ENCODE results near the gene TRIM56. TPM values are rescaled to one million over a fixed set of nuclear protein-coding genes. Genes with fewer than 3 reads are reported as not detected.

The TRIM56 gene
- total RNA-seq, 1 donor from 2014 or later, result 9.4 TPM

DNA sequence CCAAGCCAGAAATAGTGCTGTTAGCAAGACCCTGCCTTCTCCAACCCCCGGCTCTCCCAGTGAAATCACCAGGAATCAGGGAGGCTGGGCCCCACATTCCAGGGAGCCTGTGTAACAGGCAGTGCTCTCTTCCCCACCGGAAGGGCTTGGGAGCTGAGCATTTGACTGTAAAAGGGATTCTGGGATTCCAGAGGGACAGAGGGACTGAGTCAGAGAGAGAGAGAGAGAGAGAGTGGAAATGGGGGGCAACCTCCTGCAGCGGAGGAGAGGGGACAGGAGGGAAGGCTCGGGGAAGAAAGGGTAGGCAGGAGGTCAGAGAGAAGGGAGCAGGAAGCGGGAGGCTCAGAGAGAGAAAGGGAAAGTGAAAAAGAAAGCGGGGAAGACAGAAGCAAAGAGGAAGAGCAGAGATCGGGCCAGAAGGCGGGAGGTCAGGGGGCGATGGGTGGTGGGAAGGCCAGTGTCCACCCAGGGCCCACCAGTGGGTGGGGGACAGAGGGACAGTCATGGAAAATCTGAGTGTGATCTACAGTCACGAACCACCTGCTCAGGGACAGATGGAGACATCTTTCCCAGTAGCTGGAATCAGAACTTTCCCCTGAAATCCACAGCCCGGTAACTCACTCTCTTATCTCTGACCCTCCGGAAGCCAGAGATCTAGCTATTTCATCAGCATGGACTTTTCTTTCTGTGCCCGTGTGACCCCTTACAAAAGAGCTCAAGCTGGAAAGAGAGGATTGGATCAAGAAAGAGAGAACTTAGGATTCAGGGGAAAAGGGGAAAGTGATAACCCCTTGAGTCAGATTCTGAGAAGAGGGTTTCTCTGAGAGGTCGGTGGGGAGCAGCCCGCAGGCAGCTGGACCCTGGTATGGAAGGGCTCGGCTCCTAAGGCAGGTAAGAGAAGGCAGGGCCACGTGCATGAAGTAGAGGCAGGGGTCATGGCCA, 37.0 kb downstream of the TRIM56 start:
- H3K4me3 ChIP-seq (ENCODE audit: low read depth, low read length), result peak overlapping the region; percentile 32
- DNase-seq (ENCODE audit: low read depth), result peak; percentile 88
- TF ChIP-seq, protein P1, sequence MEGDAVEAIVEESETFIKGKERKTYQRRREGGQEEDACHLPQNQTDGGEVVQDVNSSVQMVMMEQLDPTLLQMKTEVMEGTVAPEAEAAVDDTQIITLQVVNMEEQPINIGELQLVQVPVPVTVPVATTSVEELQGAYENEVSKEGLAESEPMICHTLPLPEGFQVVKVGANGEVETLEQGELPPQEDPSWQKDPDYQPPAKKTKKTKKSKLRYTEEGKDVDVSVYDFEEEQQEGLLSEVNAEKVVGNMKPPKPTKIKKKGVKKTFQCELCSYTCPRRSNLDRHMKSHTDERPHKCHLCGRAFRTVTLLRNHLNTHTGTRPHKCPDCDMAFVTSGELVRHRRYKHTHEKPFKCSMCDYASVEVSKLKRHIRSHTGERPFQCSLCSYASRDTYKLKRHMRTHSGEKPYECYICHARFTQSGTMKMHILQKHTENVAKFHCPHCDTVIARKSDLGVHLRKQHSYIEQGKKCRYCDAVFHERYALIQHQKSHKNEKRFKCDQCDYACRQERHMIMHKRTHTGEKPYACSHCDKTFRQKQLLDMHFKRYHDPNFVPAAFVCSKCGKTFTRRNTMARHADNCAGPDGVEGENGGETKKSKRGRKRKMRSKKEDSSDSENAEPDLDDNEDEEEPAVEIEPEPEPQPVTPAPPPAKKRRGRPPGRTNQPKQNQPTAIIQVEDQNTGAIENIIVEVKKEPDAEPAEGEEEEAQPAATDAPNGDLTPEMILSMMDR (conservative IDR thresholded peaks at IDR 0.05; ENCODE audit: low read depth, low read length), result no peak

DNA sequence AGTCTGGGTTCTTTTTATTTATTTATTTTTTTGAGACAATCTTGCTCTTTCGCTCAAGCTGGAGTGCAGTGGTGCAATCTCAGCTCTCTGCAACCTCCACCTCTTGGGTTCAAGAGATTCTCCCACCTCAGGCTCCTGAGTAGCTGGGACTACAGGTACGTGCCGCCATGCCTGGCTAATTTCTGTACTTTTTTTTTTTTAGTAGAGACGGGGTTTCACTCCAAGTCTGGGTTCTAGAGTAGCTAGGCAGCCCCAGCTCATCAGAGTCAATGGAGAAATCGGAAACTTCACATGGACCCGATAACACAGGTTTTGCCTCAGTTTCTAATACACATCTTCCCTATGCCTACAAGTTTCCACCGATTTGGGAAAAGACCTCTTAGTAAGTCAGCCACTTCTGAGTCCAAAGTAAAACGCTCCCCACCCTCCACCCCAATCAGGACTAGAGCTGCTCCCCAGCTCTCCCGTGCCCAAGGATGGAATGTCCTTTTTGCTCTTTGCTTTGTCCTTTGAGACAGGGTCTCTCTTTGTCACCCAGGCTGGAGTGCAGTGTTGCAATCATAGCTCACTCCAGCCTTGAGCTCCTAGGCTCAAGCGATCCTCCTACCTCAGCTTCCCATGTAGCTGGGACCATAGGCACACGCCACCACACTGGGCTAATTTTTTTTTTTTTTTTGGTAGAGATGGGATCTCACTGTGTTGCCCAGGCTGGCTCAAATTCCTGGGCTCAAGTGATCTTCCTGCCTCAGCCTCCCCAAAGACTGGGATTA, 37.8 kb downstream of the TRIM56 start:
- DNase-seq (ENCODE audit: low read depth), result no peak
- TF ChIP-seq, protein P1 (conservative IDR thresholded peaks at IDR 0.05; ENCODE audit: low read depth, low read length), result no peak
- no peak overlapping the region for H3K4me3 ChIP-seq (ENCODE audit: low read depth, low read length)

DNA sequence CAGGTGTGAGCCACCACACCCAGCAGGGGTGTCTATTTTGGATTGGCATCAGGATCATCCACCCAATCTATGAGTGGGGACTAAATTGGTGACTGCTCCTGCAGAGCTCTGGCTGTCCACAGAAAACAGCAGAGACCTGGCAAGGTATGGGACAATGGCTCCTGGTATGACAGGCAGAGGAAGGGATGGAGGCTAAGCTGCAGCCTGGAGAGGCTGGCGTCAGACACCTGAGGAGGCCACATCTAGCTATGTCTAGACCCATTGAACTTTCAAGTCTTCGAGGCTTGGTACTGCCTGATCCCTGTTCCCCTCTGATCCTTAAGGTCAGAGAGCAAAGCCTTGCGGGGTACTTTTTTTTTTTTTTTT, 38.4 kb downstream of the TRIM56 start:
- H3K4me3 ChIP-seq (ENCODE audit: low read depth, low read length), result no peak overlapping the region
- no peak for DNase-seq (ENCODE audit: low read depth)
- TF ChIP-seq, protein P1 (conservative IDR thresholded peaks at IDR 0.05; ENCODE audit: low read depth, low read length), result no peak

DNA sequence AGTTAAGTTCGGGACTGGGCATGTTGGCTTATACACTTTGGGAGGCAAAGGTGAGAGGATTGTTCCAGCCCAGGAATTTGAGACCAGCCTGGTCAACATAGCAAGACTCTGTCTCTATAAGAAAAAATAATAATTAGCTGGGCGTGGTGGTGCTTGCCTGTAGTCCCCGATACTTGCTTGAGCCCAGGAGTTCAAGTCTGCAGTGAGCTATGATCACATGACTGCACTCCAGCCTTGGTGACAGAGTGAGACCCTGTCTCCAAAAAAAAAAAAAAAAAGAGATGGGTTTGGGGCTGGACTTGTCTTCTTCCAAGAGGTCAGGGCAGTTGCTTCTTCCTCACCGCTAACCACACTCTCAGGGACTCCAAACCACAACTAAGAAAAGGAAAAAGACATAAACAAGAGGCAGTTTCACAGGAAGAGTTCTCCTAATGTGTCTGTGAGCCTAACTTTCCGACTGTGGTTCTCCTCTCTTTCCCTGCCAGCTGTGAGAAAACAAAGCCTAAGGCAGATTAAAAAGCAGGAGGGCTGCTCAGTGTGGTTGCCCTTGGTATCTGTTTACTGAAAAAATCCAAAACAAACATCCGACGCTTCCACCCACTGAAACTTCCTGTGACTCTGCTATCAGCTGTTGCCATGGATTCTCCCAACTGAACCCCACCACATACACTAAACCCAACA, 39.2 kb downstream of the TRIM56 start:
- TF ChIP-seq, protein P1 (conservative IDR thresholded peaks at IDR 0.05; ENCODE audit: low read depth, low read length), result no peak
- no peak overlapping the region for H3K4me3 ChIP-seq (ENCODE audit: low read depth, low read length)
- no peak for DNase-seq (ENCODE audit: low read depth)

DNA sequence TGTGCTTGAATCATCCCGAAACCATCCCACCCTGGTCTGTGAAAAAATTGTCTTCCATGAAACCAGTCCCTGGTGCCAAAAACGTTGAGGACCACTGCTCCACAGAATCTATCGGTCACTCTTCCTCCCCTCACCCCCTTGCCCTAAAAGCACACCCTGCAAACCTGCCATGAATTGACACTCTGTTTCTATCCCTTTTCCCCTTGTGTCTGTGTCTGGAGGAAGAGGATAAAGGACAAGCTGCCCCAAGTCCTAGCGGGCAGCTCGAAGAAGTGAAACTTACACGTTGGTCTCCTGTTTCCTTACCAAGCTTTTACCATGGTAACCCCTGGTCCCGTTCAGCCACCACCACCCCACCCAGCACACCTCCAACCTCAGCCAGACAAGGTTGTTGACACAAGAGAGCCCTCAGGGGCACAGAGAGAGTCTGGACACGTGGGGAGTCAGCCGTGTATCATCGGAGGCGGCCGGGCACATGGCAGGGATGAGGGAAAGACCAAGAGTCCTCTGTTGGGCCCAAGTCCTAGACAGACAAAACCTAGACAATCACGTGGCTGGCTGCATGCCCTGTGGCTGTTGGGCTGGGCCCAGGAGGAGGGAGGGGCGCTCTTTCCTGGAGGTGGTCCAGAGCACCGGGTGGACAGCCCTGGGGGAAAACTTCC, 40.8 kb downstream of the TRIM56 start:
- peak overlapping the region; percentile 79 for H3K4me3 ChIP-seq (ENCODE audit: low read depth, low read length)
- TF ChIP-seq, protein P1 (conservative IDR thresholded peaks at IDR 0.05; ENCODE audit: low read depth, low read length), result no peak
- DNase-seq (ENCODE audit: low read depth), result no peak

DNA sequence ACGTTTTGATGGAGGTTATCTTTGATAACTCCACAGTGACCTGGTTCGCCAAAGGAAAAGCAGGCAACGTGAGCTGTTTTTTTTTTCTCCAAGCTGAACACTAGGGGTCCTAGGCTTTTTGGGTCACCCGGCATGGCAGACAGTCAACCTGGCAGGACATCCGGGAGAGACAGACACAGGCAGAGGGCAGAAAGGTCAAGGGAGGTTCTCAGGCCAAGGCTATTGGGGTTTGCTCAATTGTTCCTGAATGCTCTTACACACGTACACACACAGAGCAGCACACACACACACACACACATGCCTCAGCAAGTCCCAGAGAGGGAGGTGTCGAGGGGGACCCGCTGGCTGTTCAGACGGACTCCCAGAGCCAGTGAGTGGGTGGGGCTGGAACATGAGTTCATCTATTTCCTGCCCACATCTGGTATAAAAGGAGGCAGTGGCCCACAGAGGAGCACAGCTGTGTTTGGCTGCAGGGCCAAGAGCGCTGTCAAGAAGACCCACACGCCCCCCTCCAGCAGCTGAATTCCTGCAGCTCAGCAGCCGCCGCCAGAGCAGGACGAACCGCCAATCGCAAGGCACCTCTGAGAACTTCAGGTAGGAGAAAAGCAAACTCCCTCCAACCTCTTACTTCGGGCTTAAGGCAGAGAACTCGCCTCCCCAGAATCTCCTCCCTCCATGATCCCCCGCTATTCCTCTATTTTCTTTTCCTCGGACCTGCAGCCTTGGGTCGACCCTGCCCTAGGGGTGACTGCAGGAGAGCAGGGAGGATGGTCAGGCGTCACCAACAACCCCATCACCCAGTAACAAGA, 41.6 kb downstream of the TRIM56 start, which contains the start of gene SERPINE1:
SERPINE1 (plus strand) TSS at position 454 of the 809 bp plus-strand sequence. CDS start 1,290 bp downstream, outside the sequence.
- peak; percentile 86 for DNase-seq (ENCODE audit: low read depth)
- peak within 1 kb of the TSS; percentile 79 for H3K4me3 ChIP-seq (ENCODE audit: low read depth, low read length)
- TF ChIP-seq, protein P1 (conservative IDR thresholded peaks at IDR 0.05; ENCODE audit: low read depth, low read length), result peak; percentile 33

Measured in epithelial cell of proximal tubule (primary cell).